ENCODE results near the gene TMEM123. TPM values are rescaled to one million over a fixed set of nuclear protein-coding genes. Genes with fewer than 3 reads are reported as not detected.
"Not testable (repeated sequence)": the region's sequence is repeated elsewhere in the genome, so short reads cannot be mapped to it uniquely, and the experiment has no call there.

The TMEM123 gene
- total RNA-seq, 1 donor from 2014 or later = 107 TPM

- H3K36me3 ChIP-seq = peaks cover 36 to 64% of the 10 kb centered on the region in 2 donors
- TF ChIP-seq, protein P1, sequence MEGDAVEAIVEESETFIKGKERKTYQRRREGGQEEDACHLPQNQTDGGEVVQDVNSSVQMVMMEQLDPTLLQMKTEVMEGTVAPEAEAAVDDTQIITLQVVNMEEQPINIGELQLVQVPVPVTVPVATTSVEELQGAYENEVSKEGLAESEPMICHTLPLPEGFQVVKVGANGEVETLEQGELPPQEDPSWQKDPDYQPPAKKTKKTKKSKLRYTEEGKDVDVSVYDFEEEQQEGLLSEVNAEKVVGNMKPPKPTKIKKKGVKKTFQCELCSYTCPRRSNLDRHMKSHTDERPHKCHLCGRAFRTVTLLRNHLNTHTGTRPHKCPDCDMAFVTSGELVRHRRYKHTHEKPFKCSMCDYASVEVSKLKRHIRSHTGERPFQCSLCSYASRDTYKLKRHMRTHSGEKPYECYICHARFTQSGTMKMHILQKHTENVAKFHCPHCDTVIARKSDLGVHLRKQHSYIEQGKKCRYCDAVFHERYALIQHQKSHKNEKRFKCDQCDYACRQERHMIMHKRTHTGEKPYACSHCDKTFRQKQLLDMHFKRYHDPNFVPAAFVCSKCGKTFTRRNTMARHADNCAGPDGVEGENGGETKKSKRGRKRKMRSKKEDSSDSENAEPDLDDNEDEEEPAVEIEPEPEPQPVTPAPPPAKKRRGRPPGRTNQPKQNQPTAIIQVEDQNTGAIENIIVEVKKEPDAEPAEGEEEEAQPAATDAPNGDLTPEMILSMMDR (IDR thresholded peaks at IDR 0.05) = no peak
- no peaks in the 10 kb centered on the region for H3K27me3 ChIP-seq
- H3K4me3 ChIP-seq = no peak overlapping the region
- H3K27ac ChIP-seq = no peak overlapping the region
- intact Hi-C loops (cut with DNase I) = no loop called here
- H3K4me1 ChIP-seq = no peaks in the 10 kb centered on the region
- H3K9me3 ChIP-seq = no peaks in the 10 kb centered on the region
- DNase-seq (ENCODE audit: low spot score in 2 of 2) = no peak
These were observed 68.7 kb downstream of the TMEM123 start for GRCh38 chr11:102383839-102384238.

GRCh38 chr11:102382384-102382783 lies 70.2 kb downstream of the TMEM123 start:
- Histone ChIP-seq H3K36me3 (peaks cover 39 to 65% of the 10 kb centered on the region in 2 donors), H3K4me1 (no peaks in the 10 kb centered on the region), H3K27me3 (no peaks in the 10 kb centered on the region), H3K27ac (no peak overlapping the region), H3K9me3 (no peaks in the 10 kb centered on the region), H3K4me3 (no peak overlapping the region)
- TF ChIP-seq, protein P1 (IDR thresholded peaks at IDR 0.05) = no peak
- no peak for DNase-seq (ENCODE audit: low spot score in 2 of 2)
- intact Hi-C loops (cut with DNase I) = no loop called here

- TF ChIP-seq, protein P1 (IDR thresholded peaks at IDR 0.05) = no peak
- DNase-seq (ENCODE audit: low spot score in 2 of 2) = no peak
- Histone ChIP-seq H3K36me3 (peaks cover 37 to 62% of the 10 kb centered on the region in 2 donors), H3K4me1 (no peaks in the 10 kb centered on the region), H3K27me3 (no peaks in the 10 kb centered on the region), H3K27ac (no peak overlapping the region), H3K9me3 (no peaks in the 10 kb centered on the region), H3K4me3 (no peak overlapping the region)
- intact Hi-C loops (cut with DNase I) = no loop called here
These were observed 73.7 kb downstream of the TMEM123 start for GRCh38 chr11:102378818-102379217.

DNA sequence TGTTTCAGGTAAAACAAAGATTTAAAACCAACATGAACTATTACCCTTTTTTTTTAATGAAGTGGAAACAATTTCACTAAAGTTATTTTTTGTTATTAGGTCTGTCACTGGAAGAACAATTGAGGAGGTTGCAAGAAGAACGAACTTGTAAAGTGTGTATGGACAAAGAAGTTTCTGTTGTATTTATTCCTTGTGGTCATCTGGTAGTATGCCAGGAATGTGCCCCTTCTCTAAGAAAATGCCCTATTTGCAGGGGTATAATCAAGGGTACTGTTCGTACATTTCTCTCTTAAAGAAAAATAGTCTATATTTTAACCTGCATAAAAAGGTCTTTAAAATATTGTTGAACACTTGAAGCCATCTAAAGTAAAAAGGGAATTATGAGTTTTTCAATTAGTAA lies 74.7 kb downstream of the TMEM123 start:
- intact Hi-C loops (cut with DNase I) = no loop called here
- no peak for DNase-seq (ENCODE audit: low spot score in 2 of 2)
- TF ChIP-seq, protein P1 (IDR thresholded peaks at IDR 0.05) = no peak
- no peaks in the 10 kb centered on the region for H3K4me1 ChIP-seq
- H3K4me3 ChIP-seq = no peak overlapping the region
- no peak overlapping the region for H3K27ac ChIP-seq
- H3K27me3 ChIP-seq = no peaks in the 10 kb centered on the region
- H3K36me3 ChIP-seq = peaks cover 37 to 62% of the 10 kb centered on the region in 2 donors
- H3K9me3 ChIP-seq = no peaks in the 10 kb centered on the region

- Histone ChIP-seq H3K36me3 (peaks cover 32 to 46% of the 10 kb centered on the region in 2 donors), H3K4me3 (no peak overlapping the region), H3K27ac (no peak overlapping the region), H3K9me3 (no peaks in the 10 kb centered on the region), H3K4me1 (no peaks in the 10 kb centered on the region), H3K27me3 (no peaks in the 10 kb centered on the region)
- no peak for DNase-seq (ENCODE audit: low spot score in 2 of 2)
- TF ChIP-seq, protein P1 (IDR thresholded peaks at IDR 0.05) = no peak
- intact Hi-C loops (cut with DNase I) = no loop called here
These were observed 76.7 kb downstream of the TMEM123 start for GRCh38 chr11:102375720-102376399.

DNA sequence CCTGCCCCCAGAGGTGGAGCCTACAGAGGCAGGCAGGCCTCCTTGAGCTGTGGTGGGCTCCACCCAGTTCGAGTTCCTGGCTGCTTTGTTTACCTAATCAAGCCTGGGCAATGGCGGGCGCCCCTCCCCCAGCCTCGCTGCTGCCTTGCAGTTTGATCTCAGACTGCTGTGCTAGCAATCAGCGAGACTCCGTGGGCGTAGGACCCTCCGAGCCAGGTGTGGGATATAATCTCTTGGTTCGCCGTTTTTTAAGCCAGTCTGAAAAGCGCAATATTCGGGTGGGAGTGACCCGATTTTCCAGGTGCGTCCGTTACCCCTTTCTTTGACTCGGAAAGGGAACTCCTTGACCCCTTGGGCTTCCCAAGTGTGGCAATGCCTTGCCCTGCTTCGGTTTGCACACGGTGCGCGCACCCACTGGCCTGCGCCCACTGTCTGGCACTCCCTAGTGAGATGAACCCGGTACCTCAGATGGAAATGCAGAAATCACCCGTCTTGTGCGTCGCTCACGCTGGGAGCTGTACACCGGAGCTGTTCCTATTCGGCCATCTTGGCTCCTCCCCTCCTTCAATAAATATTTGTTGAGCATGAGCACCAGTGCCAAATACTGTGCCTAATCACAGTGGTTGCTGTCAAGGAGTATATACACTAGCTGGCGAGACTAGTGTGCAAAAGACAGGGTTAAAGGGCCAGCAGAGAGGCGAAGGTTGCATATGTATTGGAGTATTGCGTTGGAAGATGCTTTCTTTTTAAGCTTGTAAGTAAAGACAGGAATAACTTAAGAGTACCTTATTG lies 77.7 kb downstream of the TMEM123 start:
- H3K4me3 ChIP-seq; H3K4me1 ChIP-seq; H3K27me3 ChIP-seq; H3K9me3 ChIP-seq; DNase-seq (ENCODE audit: low spot score in 2 of 2); intact Hi-C loops (cut with DNase I); H3K27ac ChIP-seq: not testable (repeated sequence)
- peaks cover 27 to 37% of the 10 kb centered on the region in 2 donors for H3K36me3 ChIP-seq
